CD4-positive, alpha-beta T cell treated with Interleukin-4 for 1 hour (primary cell): ENCODE results near the gene HYCC2.
"Not testable (repeated sequence)": the region's sequence is repeated elsewhere in the genome, so short reads cannot be mapped to it uniquely, and the experiment has no call there.

Experiments
- DNase-seq, 2 donors: peaks; one replicate each; pipeline ENCODE4 v3.0.0-alpha.2; 2020 to 2022

The HYCC2 gene

GRCh38 chr2:201070948-201071478 is 458 bp downstream of the HYCC2 start:
- DNase-seq = no peak

GRCh38 chr2:201064797-201065329 is 6.6 kb downstream of the HYCC2 start:
- DNase-seq = no peak

- not testable (repeated sequence) for DNase-seq
Measured at GRCh38 chr2:201063516-201063915, 8.0 kb downstream of the HYCC2 start.

GRCh38 chr2:201059961-201060755 is 11.3 kb downstream of the HYCC2 start:
- DNase-seq = no peak

GRCh38 chr2:201058914-201059313 is 12.6 kb downstream of the HYCC2 start:
- no peak for DNase-seq

- no peak for DNase-seq
Measured at GRCh38 chr2:201057715-201058248, 13.7 kb downstream of the HYCC2 start.

GRCh38 chr2:201057087-201057521 is 14.4 kb downstream of the HYCC2 start:
- no peak for DNase-seq

GRCh38 chr2:201049455-201049854 is 22.0 kb downstream of the HYCC2 start:
- no peak for DNase-seq

GRCh38 chr2:201046881-201047280 is 24.6 kb downstream of the HYCC2 start:
- DNase-seq = no peak

GRCh38 chr2:201043050-201043449 is 28.4 kb downstream of the HYCC2 start:
- not testable (repeated sequence) for DNase-seq

GRCh38 chr2:201042451-201042850 is 29.0 kb downstream of the HYCC2 start:
- not testable (repeated sequence) for DNase-seq

GRCh38 chr2:201040867-201041628 is 30.4 kb downstream of the HYCC2 start:
- DNase-seq = no peak

- DNase-seq = no peak
Measured at GRCh38 chr2:201038855-201039254, 32.6 kb downstream of the HYCC2 start.

- DNase-seq = not testable (repeated sequence)
Measured at GRCh38 chr2:201038361-201038760, 33.1 kb downstream of the HYCC2 start.

- not testable (repeated sequence) for DNase-seq
Measured at GRCh38 chr2:201034355-201034754, 37.1 kb downstream of the HYCC2 start.

- DNase-seq = no peak
Measured at GRCh38 chr2:201024518-201024917, 47.0 kb downstream of the HYCC2 start.

- no peak for DNase-seq
Measured at GRCh38 chr2:201021914-201022313, 49.6 kb downstream of the HYCC2 start.
